DMS153 treated with DMSO at 0.1 percent for 48 hours (cell line): ENCODE results near the gene NCEH1.
"Not testable (repeated sequence)": the region's sequence is repeated elsewhere in the genome, so short reads cannot be mapped to it uniquely, and the experiment has no call there.

Experiments
- DNase-seq: peaks from one replicate; lab custom pipeline; 2025; ENCODE audit not compliant: unreplicated experiment; lab: John Stamatoyannopoulos, UW

NCEH1 gene

DNA sequence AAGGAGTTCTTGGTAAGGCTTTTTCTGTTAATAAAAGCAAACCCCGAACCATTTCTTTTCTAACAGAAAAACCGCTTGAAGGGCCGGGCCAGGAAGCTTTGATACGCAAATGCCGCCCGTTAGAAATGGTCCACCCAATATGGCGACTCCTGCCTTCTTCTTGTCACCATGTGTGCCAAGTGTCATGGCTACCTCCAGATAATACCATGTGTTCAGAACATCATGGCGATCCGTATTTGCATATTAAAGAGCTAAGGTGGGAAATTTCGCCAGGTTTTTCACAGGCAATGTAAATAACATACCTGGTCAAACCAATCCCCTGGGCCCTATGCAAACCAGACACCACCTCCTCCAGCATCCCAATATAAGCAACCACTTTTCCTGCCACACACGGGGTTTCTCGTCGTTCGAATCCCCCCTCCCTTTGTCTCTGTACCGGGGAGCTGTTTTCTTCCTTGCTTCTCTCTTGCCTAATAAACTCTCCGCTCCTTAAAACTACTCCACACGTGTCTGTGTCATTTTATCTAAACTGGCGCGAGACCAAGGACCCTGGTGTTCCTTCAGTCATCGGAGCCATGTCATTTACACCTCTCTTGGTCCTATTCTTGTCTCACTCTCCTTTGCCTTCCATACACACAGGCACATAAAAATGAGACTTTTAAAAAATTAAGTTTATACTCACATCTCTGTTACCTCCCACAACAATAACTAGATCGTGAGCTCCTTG lies 34.5 kb downstream of the NCEH1 start:
- no peak for DNase-seq

DNA sequence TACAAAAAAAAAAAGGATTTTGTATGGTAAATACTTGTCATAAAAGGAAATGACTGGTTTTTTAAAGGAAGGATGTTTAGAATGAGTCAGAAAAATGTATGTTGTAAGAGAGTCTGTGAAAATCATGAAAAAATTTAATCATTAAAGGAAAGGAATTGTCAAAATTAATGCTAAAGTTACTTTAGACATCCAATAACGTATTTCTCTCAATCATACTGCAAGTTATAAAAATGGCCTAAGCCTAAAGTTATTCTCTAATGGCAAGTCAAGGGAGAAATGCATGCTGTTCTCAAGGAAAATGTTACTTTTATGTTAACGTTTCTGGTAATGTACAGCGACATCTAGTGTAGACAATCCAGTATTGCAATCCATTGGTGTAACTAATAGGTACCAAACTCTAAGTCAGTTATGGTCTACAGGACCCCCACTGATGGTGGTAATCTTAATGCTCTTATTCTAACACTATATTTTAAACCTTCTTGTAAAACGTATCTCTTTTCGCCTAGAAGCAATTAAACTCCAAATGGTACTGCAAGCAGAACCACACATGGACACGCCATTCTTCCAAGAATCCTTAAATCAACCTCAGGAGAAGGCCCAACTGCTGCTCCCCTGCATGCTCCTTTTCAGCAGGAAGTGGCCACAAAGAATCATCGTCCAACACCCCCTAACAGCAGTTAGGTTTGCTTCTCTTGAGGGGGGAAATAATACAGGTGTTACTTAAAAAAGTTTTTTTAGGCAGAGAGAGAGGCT lies 35.2 kb downstream of the NCEH1 start:
- DNase-seq = peak; percentile 11

DNA sequence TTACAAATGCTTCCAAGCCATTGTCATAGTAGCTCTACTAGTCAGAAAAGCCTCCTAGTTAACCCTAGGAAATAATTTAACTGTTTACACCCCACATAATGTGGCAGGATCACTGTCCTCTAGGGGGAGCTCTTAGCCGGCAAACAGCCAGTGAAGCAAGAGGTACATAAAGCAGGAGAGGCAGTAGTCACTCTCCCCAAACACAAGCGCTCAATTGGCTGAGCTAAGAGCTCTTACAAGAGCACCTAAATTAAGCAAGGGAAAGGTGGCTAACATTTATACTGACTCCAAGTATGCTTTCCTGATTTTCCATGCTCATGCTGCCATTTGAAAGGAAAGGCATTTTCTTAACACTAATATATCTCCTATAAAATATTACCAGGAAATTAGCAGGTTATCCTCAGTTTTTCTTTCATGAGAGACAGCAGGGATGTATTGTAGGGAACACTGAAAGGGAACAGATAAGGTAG lies 37.6 kb downstream of the NCEH1 start:
- peak; percentile 67 for DNase-seq

DNA sequence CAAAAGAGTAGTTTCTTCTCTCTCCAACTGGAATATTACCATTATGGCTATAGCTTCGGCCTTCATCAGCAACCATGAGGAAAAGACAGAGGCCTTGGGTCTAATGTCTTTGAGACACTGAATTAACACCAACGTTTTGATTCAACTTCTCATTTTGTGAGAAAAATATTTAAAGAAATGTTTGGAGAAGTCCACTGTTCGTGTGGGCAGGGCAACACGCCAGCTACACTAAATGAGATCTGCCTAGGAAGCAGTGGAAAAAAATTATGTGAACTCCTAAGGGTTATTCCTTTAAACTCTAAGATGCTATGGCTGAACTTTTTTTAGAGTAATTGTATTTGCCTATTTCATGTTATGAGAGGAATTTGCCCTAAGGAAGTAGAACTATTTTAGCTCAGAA lies 41.8 kb downstream of the NCEH1 start:
- no peak for DNase-seq

DNA sequence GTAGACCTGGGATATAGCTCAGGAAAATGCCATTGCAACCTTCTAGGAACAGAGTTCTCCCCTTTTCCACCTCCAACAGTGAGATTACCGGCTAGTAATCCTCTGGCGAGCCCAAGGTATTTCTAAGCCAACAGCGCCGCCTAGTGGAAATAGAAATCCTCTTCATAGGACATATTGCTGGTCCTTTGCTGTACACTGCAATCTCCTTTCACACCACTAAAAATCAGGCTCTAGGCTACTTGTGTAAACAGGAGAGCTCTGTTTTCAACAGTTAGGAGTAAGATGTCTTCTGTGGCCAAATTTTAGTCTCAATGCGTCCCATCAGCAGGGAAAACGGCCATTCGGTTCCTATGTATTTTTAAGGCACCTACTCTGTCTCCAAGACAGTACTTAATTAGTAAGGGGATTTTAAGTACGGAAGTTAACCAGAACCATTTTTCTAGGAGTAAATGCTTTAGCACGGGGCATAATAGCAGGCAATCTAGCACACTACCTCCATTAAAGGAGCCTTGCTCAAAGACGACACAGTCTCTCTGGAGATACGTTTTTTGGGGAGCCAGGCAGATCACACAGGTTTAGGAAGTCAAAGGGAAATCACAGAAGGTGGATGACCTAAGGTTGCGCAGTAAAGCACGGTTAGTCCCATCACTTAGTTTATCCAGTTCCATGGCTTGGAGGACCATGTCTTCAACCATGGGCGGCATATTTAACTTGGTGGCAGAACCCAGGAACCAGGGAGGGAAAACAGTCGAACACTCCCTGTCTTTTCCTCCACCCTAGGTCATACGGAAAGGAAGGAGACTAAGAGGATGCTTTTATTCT lies 43.8 kb downstream of the NCEH1 start:
- DNase-seq = peak; percentile 83

DNA sequence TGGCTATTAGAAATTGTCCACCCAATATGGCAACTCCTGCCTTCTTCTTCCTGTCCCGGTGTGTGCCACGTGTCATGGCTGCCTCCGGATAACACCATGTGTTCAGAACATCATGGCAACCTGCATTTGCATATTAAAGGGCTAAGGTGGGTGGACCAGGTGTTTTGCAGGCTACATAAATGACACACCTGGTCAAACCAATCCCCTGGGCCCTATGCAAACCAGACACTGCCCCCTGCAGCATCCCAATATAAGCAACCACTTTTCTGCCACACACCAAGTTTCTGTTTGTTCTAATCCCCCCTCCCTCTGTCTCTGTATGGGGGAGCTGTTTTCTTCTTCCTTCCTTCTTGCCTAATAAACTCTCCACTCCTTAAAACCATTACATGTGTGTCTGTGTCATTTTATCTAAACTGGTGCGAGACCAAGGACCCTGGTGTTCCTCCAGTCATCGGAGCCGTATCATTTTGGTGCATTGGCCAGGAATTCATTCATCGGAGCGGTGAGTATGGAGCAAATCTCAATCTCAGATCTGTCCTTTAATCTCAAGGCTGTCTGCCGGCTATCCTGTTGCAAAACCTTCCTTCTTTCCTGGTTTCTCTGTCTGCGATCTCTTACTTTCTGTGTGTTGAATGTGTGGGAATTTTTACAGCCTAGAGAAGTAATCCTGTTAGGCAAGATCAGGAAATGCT lies 44.5 kb downstream of the NCEH1 start:
- DNase-seq = no peak

DNA sequence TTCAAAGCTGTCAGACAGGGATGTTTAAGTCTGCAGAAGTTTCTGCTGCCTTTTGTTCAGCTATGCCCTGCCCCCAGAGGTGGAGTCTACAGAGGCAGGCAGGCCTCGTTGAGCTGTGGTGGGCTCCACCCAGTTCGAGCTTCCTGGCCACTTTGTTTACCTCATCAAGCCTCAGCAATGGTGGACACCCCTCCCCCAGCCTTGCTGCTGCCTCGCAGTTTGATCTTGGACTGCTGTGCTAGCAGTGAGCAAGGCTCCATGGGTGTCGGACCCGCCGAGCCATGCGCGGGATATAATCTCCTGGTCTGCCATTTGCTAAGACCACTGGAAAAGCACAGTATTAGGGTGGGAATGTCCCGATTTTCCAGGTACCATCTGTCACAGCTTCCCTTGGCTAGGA lies 45.4 kb downstream of the NCEH1 start:
- not testable (repeated sequence) for DNase-seq

DNA sequence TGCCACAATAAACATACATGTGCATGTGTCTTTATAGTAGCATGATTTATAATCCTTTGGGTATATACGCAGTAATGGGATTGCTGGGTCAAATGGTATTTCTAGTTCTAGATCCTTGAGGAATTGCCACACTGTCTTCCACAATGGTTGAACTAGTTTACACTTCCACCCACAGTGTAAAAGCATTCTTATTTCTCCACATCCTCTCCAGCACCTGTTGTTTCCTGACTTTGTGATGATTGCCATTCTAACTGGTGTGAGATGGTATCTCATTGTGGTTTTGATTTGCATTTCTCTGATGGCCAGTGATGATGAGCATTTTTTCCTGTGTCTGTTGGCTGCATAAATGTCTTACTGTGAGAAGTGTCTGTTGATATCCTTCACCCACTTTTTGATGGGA lies 50.4 kb downstream of the NCEH1 start:
- not testable (repeated sequence) for DNase-seq

DNA sequence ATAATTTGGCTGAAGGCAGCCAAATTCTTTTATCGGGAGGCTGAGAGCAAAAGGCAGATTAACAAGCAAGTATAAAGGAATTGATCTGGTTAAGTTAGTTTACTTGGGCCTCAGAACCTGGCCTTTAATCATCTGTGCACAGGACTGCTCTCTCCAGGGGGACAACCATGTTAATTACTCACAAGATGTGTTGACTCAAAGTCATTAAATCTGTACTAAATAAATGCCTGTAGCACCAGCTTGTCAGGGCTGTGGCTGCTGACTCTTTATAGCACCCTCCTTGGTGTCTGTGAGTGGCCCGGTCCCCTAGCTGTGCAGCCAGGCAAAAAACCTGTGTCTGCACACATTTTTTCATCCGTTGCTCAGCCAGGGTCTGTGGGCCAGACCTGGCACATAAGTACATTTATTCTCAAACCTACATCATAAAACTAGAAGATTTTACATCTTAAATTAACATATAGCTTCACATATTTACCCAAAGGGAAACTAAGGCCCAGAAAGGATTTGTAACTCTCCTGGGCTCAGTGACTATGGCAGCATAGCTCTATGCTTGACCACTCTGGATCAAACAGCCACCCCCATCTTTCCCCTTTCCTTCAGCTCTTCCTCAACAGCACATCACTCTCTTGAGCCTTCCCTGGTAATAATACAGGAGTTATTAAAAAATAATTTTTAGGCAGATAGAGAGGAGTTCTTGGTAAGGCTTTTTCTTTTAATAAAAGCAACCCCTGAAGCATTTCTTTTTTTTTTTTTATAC lies 51.4 kb downstream of the NCEH1 start:
- no peak for DNase-seq

DNA sequence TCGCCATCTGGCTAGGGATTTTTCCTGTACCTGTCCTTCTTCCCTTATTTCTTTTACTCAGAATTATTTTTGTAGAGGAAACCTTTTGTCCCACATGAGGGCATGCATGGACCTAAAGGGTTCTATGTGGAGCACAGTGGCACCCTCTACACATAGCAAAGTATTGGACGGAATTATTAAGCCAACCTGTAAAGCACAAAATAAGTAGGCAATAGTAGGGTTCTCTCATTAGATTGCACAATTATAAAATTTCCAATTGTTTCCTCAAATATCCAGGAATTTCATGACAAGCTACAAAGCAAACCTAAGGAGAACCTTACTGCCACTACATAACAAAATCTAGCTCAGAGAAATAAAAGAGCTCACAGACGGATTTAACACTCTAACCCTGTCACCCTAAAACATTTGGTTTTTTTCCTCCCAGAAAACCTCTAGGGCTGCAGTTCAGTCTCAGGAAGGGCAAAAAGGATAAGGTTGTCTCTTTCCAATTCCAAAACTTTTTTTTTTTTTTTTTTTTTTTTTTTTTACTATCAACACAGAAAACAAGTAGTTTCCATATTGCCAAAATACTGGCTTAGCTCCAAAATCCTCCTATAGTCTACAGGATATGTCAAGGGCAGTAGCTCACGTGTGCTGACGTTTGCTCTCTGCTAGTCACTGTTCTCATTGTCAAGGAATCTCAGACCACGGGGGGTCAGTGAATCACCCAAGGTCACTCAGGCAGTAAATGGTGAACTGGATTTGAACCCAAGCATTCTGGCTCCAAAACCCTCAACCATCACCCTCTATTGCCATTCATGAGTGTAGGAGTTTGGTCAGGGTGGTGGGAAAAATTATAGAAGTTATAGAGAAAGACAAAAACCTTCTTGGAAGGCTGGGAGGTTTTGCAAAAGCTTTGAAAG lies 52.3 kb downstream of the NCEH1 start:
- no peak for DNase-seq

DNA sequence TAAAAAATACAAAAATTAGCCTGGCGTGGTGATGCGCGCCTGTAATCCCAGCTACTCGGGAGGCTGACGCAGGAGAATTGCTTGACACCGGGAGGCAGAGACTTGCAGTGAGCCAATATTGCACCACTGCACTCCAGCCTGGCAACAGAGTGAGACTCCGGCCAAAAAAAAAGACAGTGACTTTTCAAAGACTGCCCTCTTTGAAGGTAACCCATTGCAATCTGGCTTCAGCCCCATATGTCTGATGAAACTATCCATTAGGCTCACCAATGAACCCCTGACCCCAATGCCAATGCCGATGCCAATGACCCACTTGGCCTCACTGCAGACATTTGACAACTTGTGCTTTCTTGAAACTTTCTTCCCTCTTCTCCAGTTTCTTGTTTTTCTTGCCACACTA lies 54.3 kb downstream of the NCEH1 start:
- no peak for DNase-seq

DNA sequence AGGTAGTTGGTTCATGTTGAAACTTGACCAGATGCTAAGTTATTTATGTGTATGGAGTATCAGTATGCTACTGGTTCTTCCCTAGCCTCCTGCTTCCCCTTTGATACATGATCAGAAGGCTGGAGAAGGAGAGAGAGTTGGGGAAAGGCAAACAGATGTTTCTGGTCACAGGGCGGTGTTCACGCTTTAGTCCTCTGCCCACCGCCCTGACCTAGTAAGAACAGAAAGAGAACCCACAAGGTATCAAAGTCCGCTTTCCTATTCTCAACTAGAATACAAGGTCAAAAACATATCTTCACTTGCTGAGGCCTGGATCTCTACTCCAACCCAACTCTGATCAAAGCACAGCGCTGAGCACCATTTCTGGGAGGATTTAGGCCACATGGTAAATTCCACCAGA lies 55.5 kb downstream of the NCEH1 start:
- DNase-seq = no peak

DNA sequence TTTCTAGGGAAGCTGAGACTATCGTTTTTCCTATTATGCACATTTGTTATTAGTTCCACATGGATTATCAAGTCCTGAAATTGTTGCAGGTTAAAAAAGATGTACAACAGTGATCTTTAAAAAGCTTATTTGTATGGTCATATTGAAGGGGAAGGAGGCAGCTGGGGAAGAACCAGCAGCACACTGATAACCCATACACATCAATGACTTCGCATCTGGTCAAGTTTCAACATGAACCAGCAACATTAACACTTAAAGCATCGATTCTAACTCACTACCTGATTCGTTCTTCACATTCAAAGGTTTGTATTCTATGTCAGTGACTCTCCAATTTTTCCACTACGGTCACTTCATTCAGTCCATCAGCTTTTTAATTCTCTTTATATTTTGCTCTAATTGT lies 56.4 kb downstream of the NCEH1 start:
- DNase-seq = no peak

DNA sequence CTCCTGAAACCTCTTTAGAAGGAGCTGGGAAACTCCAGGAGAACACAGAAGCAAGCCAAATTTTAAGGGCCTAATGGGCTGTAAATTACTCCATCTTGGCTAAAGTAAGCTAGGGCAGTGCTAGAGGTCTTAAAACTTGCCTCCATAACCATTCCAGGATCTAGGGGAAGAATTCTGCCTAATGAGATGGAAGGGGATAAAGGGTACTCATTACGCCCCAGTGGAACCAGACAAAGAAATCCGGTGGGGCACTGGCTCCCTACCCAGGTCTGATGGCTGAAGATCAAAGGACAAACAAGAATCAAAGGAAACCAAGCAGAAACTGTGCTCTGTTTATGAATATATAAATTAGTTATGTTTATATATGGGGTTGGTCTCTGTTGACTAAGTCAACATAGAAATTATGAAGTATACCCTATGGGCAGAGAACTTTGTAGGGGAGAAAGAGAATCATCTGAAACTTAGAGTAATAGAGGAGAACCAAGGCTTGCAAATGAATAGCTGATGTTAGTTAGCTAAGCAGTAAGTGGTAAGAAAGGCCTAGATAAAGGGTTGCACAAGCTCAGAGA lies 57.8 kb downstream of the NCEH1 start:
- DNase-seq = no peak

DNA sequence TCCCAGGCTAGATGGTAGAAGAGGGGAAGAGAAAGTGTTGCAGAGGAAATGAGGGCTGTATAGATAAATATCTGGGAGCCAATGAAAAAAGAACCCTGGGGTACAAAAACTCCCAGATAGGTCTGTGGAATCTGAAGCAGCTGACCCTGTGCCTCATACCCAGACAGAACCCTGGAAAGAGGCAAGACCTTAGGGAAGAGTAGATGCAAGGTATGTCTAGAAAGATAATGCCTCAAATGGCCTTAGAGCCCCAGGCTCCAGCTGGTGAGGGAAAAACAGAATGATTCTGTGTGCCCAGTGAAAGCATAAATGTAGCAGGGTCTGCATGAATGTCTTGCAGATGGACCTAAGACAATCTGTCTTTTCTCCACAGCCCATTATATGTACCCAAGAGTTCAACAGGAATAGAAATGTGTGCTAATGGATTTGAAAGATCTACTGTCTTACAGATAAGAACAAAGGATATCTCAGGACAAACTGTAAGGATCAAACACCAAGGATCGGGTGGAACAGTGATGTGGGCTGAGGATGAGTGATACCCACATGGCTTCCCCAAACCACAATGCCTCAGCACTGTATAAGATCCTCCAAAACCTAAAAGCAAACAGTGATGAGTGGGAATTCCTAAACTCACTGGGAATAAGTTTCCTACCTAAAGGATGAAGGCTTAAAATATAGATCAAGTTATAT lies 58.8 kb downstream of the NCEH1 start:
- DNase-seq = no peak

DNA sequence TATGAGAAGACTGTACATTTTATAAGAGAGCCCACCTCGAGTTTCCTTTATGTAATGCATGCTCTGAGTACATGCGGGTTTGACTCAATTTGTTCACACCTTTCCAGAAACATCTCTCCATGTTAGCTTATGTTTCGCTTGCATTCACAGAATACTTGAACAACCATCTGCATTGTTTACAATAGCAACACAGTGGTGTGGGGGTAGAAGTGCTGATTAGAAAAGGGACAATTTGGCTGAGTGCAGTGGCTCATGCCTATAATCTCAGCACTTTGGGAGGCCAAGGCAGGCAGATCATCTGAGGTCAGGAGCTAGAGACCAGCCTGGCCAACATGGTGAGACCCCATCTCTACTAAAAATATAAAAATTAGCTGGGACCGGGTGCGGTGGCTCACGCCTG lies 60.9 kb downstream of the NCEH1 start:
- no peak for DNase-seq

DNA sequence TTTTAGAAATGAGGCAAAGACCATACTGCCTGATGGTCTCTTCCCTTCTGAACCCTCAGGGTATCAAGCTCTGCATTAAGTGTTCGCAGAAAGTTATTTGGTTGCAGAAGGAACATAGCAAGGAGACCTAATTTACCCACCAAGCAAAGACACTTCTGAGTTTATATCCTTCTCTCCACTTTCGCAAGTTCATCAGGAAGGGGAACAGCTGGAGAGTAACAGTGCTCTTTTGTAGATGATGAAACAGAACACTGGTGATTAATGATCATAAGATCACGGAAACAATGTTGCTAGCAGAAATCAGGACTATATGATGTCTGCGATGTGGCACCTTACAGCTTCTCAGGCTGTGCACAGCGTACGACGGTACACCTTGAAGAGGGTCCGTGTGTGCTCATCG lies 62.1 kb downstream of the NCEH1 start:
- no peak for DNase-seq

DNA sequence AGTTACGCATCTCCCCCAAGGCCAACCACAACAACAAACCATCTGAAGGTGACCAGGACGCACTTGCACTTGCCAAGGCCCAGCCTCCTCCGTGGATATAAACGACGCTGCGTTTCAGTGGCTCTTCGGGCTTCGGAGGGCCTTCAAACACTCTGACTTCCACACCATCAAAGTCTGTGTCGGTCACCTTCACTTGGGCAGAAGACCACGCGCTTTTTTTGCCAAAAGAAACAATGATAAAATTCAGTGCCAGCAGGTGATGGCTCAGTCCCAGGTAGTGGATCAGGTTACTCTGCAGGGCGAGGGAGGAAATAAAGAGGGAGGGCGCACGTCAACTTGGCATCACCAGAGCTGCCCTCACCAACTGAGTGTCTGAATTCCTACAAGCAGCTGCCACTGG lies 63.0 kb downstream of the NCEH1 start:
- DNase-seq = peak; percentile 76
